GM21576 (cell line): ENCODE measurements around the gene TSPY10.
"Not testable (repeated sequence)": the region's sequence is repeated elsewhere in the genome, so short reads cannot be mapped to it uniquely, and the experiment has no call there.

ENCODE experiments used
- ATAC-seq: cut with Tn5 transposase; IDR thresholded peaks from one replicate; pipeline ENCODE4 v1.9.1; 2021; ENCODE audit warnings: mild to moderate bottlenecking, moderate library complexity; ENCODE audit not compliant: unreplicated experiment

Gene TSPY10

GRCh38 chrY:9527580-9527979 lies at the start of gene TSPY10:
Gene TSPY10 (plus strand): TSS chrY:9527880. CDS start chrY:9527926, 46 bp downstream.
- ATAC-seq: not testable (repeated sequence)

GRCh38 chrY:9486967-9487366 lies 40.7 kb upstream of the TSPY10 start, which contains the start of gene TSPY9:
Gene TSPY9 (plus strand): TSS chrY:9487267. CDS start chrY:9487313, 46 bp downstream.
- not testable (repeated sequence) for ATAC-seq

GRCh38 chrY:9504396-9504795 lies 23.3 kb upstream of the TSPY10 start:
- ATAC-seq: not testable (repeated sequence)

GRCh38 chrY:9516287-9516686 lies 11.4 kb upstream of the TSPY10 start:
- not testable (repeated sequence) for ATAC-seq
